Naive thymus-derived CD8-positive, alpha-beta T cell (primary cell): ENCODE data around the gene ZNF571. TPM values are rescaled to one million over a fixed set of nuclear protein-coding genes. Genes with fewer than 3 reads are reported as not detected.
A peak's percentile ranks its signal among the peaks of the same experiment; 100 is the strongest.

Source experiments
- ATAC-seq, 2 donors: fragments of 150-1000 bp; cut with Tn5 transposase in 1 of 2; sonication (Bioruptor Pico), chemical (Tn5 transposase) in 1 of 2; 1 replicate in 1 of 2; 2 replicates in 1 of 2; pipeline ENCODE4 v1.10.0; 2021; ENCODE audit warnings: mild to moderate bottlenecking in 2 of 2, moderate library complexity in 2 of 2
- POLR2A ChIA-PET: fragments of 350-600 bp; sonication (Branson Sonifier 250); formaldehyde crosslinking; loops from one replicate; lab custom pipeline; 2021; ENCODE audit warnings: antibody characterized with exemption; lab: Charles Lee
- DNase-seq, 10 donors: peaks; one replicate each; pipeline versions ENCODE4 v3.0.0 to v3.0.0-alpha.2; 2020 to 2022
- H3K27ac Mint-ChIP-seq, 10 donors: one replicate each; pipeline ENCODE4 v1.8.0; 2020 to 2022; ENCODE audit warnings: mild to moderate bottlenecking in 10 of 10, mixed read lengths in 10 of 10, moderate library complexity in 4 of 10, inconsistent platforms in 1 of 10
- H3K27me3 Mint-ChIP-seq, 5 donors: one replicate each; pipeline ENCODE4 v1.8.0; 2021 to 2022; ENCODE audit warnings: mixed read lengths in 5 of 5
- H3K36me3 Mint-ChIP-seq, 3 donors: one replicate each; pipeline ENCODE4 v1.8.0; 2020 to 2022; ENCODE audit warnings: mixed read lengths in 3 of 3, mild to moderate bottlenecking in 2 of 3, inconsistent platforms in 1 of 3
- H3K4me1 Mint-ChIP-seq, 4 donors: one replicate each; pipeline ENCODE4 v1.8.0; 2021 to 2022; ENCODE audit warnings: mixed read lengths in 4 of 4
- H3K4me3 Mint-ChIP-seq, 10 donors: one replicate each; pipeline ENCODE4 v1.8.0; 2020 to 2022; ENCODE audit warnings: mild to moderate bottlenecking in 10 of 10, mixed read lengths in 10 of 10, moderate library complexity in 6 of 10, inconsistent platforms in 1 of 10
- H3K9me3 Mint-ChIP-seq, 9 donors: one replicate each; pipeline ENCODE4 v1.8.0; 2020 to 2022; ENCODE audit warnings: mixed read lengths in 9 of 9, mild to moderate bottlenecking in 3 of 9, inconsistent platforms in 1 of 9, moderate library complexity in 1 of 9
- polyA plus RNA-seq, 3 donors: library from polyadenylated mRNA; unstranded; fragments of 300-500 nt; fragmentation: Illumina TruSeq; gene quantifications; one replicate each; pipeline ENCODE4 v1.2.3, GENCODE V29; 2021
- total RNA-seq, 8 experiments: library from RNA in 2 of 8; stranded (reverse) in 2 of 8; gene quantifications; one replicate each; pipeline ENCODE4 v1.2.3 and lab custom pipeline; 2021 to 2026

The ZNF571 gene
- total RNA-seq (10 to 100 TPM; 10.6 to 13.0 TPM), polyA plus RNA-seq (10 to 100 TPM in 1 of 3 donors, 1 to 10 TPM in 2; 5.5 to 10.7 (median 6.6) TPM), total RNA-seq (lab: John Stamatoyannopoulos, UW) (6.8 to 34.0 (median 20.9) reads per million in 6 experiments)

- DNase-seq (peak; percentile 83 to 96 (median 91)), ATAC-seq (peak; percentile 91 to 94)
- peaks cover 29 to 53% (median 34%) of the 10 kb centered on the region in 3 donors for H3K36me3 Mint-ChIP-seq
- peaks cover 31 to 41% (median 33%) of the 10 kb centered on the region in 4 donors for H3K4me1 Mint-ChIP-seq
- peaks cover 0 to 3% (median 0%) of the 10 kb centered on the region in 5 donors for H3K27me3 Mint-ChIP-seq
- peaks cover 0 to 62% (median 22%) of the 10 kb centered on the region in 9 donors for H3K9me3 Mint-ChIP-seq
- peak within 1 kb of the TSS; percentile 93 to 99 (median 98) for H3K4me3 Mint-ChIP-seq
- peak within 1 kb of the TSS; percentile 96 to 100 (median 98) for H3K27ac Mint-ChIP-seq
- POLR2A ChIA-PET: interaction anchor here (0.5 to 4.1 kb wide), 26 partner anchors 9 to 1380 kb away, joined by 3 to 50 read pairs (median 3); partner anchors contain the start of genes PSMD8, SIPA1L3, WDR87 and ZFP14
Measured at GRCh38 chr19:37594304-37594981, at the start of gene ZNF571, which contains the start of gene ZNF540. TSS of gene ZNF571 (minus strand) at chr19:37594792. CDS start at chr19:37586676, 8,116 bp downstream. TSS of gene ZNF540 (plus strand) at chr19:37594876. CDS start at chr19:37598448, 3,572 bp downstream.

- H3K4me3 Mint-ChIP-seq: no peak overlapping the region
Measured at GRCh38 chr19:37635076-37636056, 40.8 kb upstream of the ZNF571 start.

GRCh38 chr19:37594982-37595382 lies 390 bp upstream of the ZNF571 start:
- H3K36me3 Mint-ChIP-seq: peaks cover 32 to 55% (median 38%) of the 10 kb centered on the region in 3 donors
- peak overlapping the region; percentile 93 to 99 (median 98) for H3K4me3 Mint-ChIP-seq
- H3K4me1 Mint-ChIP-seq: peaks cover 31 to 41% (median 33%) of the 10 kb centered on the region in 4 donors
- H3K27me3 Mint-ChIP-seq: peaks cover 0 to 3% (median 0%) of the 10 kb centered on the region in 5 donors
- DNase-seq (peak in 8 of 10 donors; percentile 29 to 85 (median 72)), ATAC-seq (peak; percentile 41 to 58)
- H3K27ac Mint-ChIP-seq: peak overlapping the region; percentile 96 to 100 (median 98)
- H3K9me3 Mint-ChIP-seq: peaks cover 0 to 60% (median 25%) of the 10 kb centered on the region in 9 donors
- POLR2A ChIA-PET: interaction anchor here (0.6 to 4.1 kb wide), 22 partner anchors 10 to 1380 kb away, joined by 3 to 50 read pairs (median 4); partner anchors contain the start of genes PSMD8, SIPA1L3, WDR87 and ZFP14

More at GRCh38 chr19:37635076-37636056, 40.8 kb upstream of the ZNF571 start:
- H3K9me3 Mint-ChIP-seq: peaks cover 19 to 95% (median 49%) of the 10 kb centered on the region in 9 donors
- no peaks in the 10 kb centered on the region for H3K27me3 Mint-ChIP-seq
- peaks cover 40 to 67% (median 50%) of the 10 kb centered on the region in 3 donors for H3K36me3 Mint-ChIP-seq
- H3K27ac Mint-ChIP-seq: no peak overlapping the region
- POLR2A ChIA-PET: no interaction called here
- no peak for DNase-seq
- H3K4me1 Mint-ChIP-seq: peaks cover 0 to 2% (median 0%) of the 10 kb centered on the region in 4 donors
- ATAC-seq: no peak

- peaks cover 0 to 3% (median 0%) of the 10 kb centered on the region in 5 donors for H3K27me3 Mint-ChIP-seq
- H3K4me1 Mint-ChIP-seq: peaks cover 31 to 41% (median 33%) of the 10 kb centered on the region in 4 donors
- peak overlapping the region; percentile 93 to 99 (median 98) for H3K4me3 Mint-ChIP-seq
- peaks cover 29 to 54% (median 34%) of the 10 kb centered on the region in 3 donors for H3K36me3 Mint-ChIP-seq
- POLR2A ChIA-PET: interaction anchor here (0.5 to 4.1 kb wide), 19 partner anchors 11 to 1379 kb away, joined by 3 to 50 read pairs (median 5); partner anchors contain the start of genes ZFP14, ZFP30, ZNF146 and ZNF345
- ATAC-seq (no peak), DNase-seq (no peak)
- H3K27ac Mint-ChIP-seq: peak overlapping the region; percentile 96 to 100 (median 98)
- H3K9me3 Mint-ChIP-seq: peaks cover 0 to 64% (median 23%) of the 10 kb centered on the region in 9 donors
Measured at GRCh38 chr19:37593996-37594303, 642 bp downstream of the ZNF571 start.

GRCh38 chr19:37583340-37583739 lies 11.3 kb downstream of the ZNF571 start:
- no peak for DNase-seq
- Mint-ChIP-seq H3K9me3 (peaks cover 0 to 65% (median 39%) of the 10 kb centered on the region in 9 donors), H3K27ac (no peak overlapping the region), H3K36me3 (peaks cover 4 to 32% (median 30%) of the 10 kb centered on the region in 3 donors), H3K4me1 (peaks cover 0 to 3% (median under 1%) of the 10 kb centered on the region in 4 donors), H3K4me3 (no peak overlapping the region), H3K27me3 (no peaks in the 10 kb centered on the region)
- POLR2A ChIA-PET: interaction anchor here (0.5 to 0.8 kb wide), 2 partner anchors 11 to 206 kb away, joined by 3 read pairs; partner anchors contain the start of genes ZNF540 and ZNF571
- ATAC-seq: no peak

- POLR2A ChIA-PET: no interaction called here
- peaks cover 0 to 46% (median 42%) of the 10 kb centered on the region in 9 donors for H3K9me3 Mint-ChIP-seq
- ATAC-seq: no peak
Measured at GRCh38 chr19:37572203-37572602, 22.4 kb downstream of the ZNF571 start.

GRCh38 chr19:37565370-37565669 lies 29.3 kb downstream of the ZNF571 start:
- Mint-ChIP-seq H3K4me3 (no peak overlapping the region), H3K4me1 (peaks cover 0 to 2% (median 0%) of the 10 kb centered on the region in 4 donors), H3K27ac (no peak overlapping the region), H3K9me3 (peaks cover 23 to 94% (median 46%) of the 10 kb centered on the region in 9 donors), H3K27me3 (no peaks in the 10 kb centered on the region), H3K36me3 (peaks cover 56 to 91% (median 81%) of the 10 kb centered on the region in 3 donors)
- DNase-seq: no peak
- no peak for ATAC-seq
- POLR2A ChIA-PET: no interaction called here

More at GRCh38 chr19:37572203-37572602, 22.4 kb downstream of the ZNF571 start:
- Mint-ChIP-seq H3K36me3 (peaks cover 45 to 72% (median 62%) of the 10 kb centered on the region in 3 donors), H3K4me3 (no peak overlapping the region), H3K4me1 (peaks cover 0 to 2% (median 0%) of the 10 kb centered on the region in 4 donors), H3K27ac (no peak overlapping the region), H3K27me3 (no peaks in the 10 kb centered on the region)
- no peak for DNase-seq

GRCh38 chr19:37564624-37565369 lies 29.8 kb downstream of the ZNF571 start:
- Mint-ChIP-seq H3K27me3 (no peaks in the 10 kb centered on the region), H3K9me3 (peaks cover 21 to 92% (median 41%) of the 10 kb centered on the region in 9 donors), H3K4me1 (peaks cover 0 to 2% (median 0%) of the 10 kb centered on the region in 4 donors), H3K27ac (no peak overlapping the region), H3K36me3 (peaks cover 54 to 88% (median 76%) of the 10 kb centered on the region in 3 donors), H3K4me3 (no peak overlapping the region)
- ATAC-seq (no peak), DNase-seq (no peak)
- POLR2A ChIA-PET: no interaction called here

- Mint-ChIP-seq H3K4me3 (no peak overlapping the region), H3K36me3 (peaks cover 44 to 87% (median 68%) of the 10 kb centered on the region in 3 donors)
- ATAC-seq: no peak
Measured at GRCh38 chr19:37563518-37563917, 31.1 kb downstream of the ZNF571 start.

GRCh38 chr19:37551129-37551993 lies 43.2 kb downstream of the ZNF571 start:
- Mint-ChIP-seq H3K4me1 (peaks cover 0 to 4% (median 2%) of the 10 kb centered on the region in 4 donors), H3K27me3 (peaks cover 0 to 2% (median 0%) of the 10 kb centered on the region in 5 donors), H3K9me3 (peaks cover 0 to 92% (median 48%) of the 10 kb centered on the region in 9 donors), H3K36me3 (peaks cover 5 to 58% (median 49%) of the 10 kb centered on the region in 3 donors), H3K27ac (peak overlapping the region in 6 of 10 donors; percentile 34 to 88 (median 64)), H3K4me3 (peak overlapping the region in 9 of 10 donors; percentile 64 to 91 (median 81))
- POLR2A ChIA-PET: interaction anchor here (1.0 kb wide), 1 partner anchor 84 kb away, joined by 3 read pairs; the partner anchor contains the start of gene ZNF569
- peak; percentile 51 to 69 for ATAC-seq
- peak in 8 of 10 donors; percentile 1 to 68 (median 25) for DNase-seq

More at GRCh38 chr19:37563518-37563917, 31.1 kb downstream of the ZNF571 start:
- DNase-seq: no peak
- Mint-ChIP-seq H3K4me1 (no peaks in the 10 kb centered on the region), H3K27me3 (no peaks in the 10 kb centered on the region), H3K9me3 (peaks cover 17 to 93% (median 47%) of the 10 kb centered on the region in 9 donors), H3K27ac (no peak overlapping the region)
- POLR2A ChIA-PET: no interaction called here
